ENCODE measurements around the gene CADPS2.

- TF ChIP-seq POLR2A (IDR thresholded peaks at IDR 0.05; ENCODE audit: low read depth, low read length) (no peak), TAF1 (IDR thresholded peaks at IDR 0.05; ENCODE audit: borderline replicate concordance, low read depth, low read length) (no peak)
Measured at GRCh38 chr7:122364761-122365280, 521.4 kb downstream of the CADPS2 start.
